Hepatocyte (in vitro differentiated cells): Measurements from ENCODE around the gene KIF18B. TPM values are rescaled to one million over a fixed set of nuclear protein-coding genes. Genes with fewer than 3 reads are reported as not detected.

ENCODE experiments used
- DNase-seq: peaks from one replicate; pipeline ENCODE4 v3.0.0-alpha.2; 2016; ENCODE audit warnings: low spot score
- H2AFZ ChIP-seq: fragments of 200-600 bp; sonication (generic); 2 replicates; pipeline ENCODE4 v1.6.0; 2016; ENCODE audit warnings: antibody characterized with exemption, mild to moderate bottlenecking
- H3K27ac ChIP-seq: fragments of 200-600 bp; sonication (generic); 2 replicates; pipeline ENCODE4 v1.5.1; 2016; ENCODE audit warnings: mild to moderate bottlenecking
- H3K27me3 ChIP-seq: fragments of 200-600 bp; sonication (generic); 2 replicates; pipeline ENCODE4 v1.6.1; 2016
- H3K36me3 ChIP-seq: fragments of 200-600 bp; sonication (generic); replicated peaks from 2 replicates; pipeline ENCODE4 v1.5.1; 2016; ENCODE audit warnings: low read depth; ENCODE audit not compliant: insufficient read depth
- H3K4me1 ChIP-seq: fragments of 200-600 bp; sonication (generic); 2 replicates; pipeline ENCODE4 v1.5.1; 2016; ENCODE audit warnings: mild to moderate bottlenecking, moderate library complexity; ENCODE audit not compliant: insufficient read depth
- H3K4me2 ChIP-seq: fragments of 200-600 bp; sonication (generic); 2 replicates; pipeline ENCODE4 v1.6.0; 2016
- H3K4me3 ChIP-seq: fragments of 200-600 bp; sonication (generic); 2 replicates; pipeline ENCODE4 v1.5.1; 2016; ENCODE audit warnings: mild to moderate bottlenecking
- H3K79me2 ChIP-seq: fragments of 200-600 bp; sonication (generic); 2 replicates; pipeline ENCODE4 v1.6.0; 2017; ENCODE audit warnings: mild to moderate bottlenecking
- H3K9me2 ChIP-seq: fragments of 200-600 bp; sonication (generic); replicated peaks from 2 replicates; pipeline ENCODE4 v1.6.0; 2017; ENCODE audit warnings: mild to moderate bottlenecking; ENCODE audit not compliant: insufficient read depth
- H3K9me3 ChIP-seq: fragments of 200-600 bp; sonication (generic); 2 replicates; pipeline ENCODE4 v1.5.1; 2016; ENCODE audit warnings: low read depth, mild to moderate bottlenecking
- H4K20me1 ChIP-seq: fragments of 200-600 bp; sonication (generic); 2 replicates; pipeline ENCODE4 v1.6.0; 2016; ENCODE audit warnings: mild to moderate bottlenecking; ENCODE audit not compliant: insufficient read depth, poor library complexity, severe bottlenecking
- CTCF ChIP-seq: fragments of 200-600 bp; sonication (generic); IDR thresholded peaks from 2 replicates; pipeline ENCODE4 v1.5.1; 2016; ENCODE audit warnings: antibody characterized with exemption, mild to moderate bottlenecking; ENCODE audit not compliant: poor library complexity
- EZH2 ChIP-seq: fragments of 200-600 bp; sonication (generic); IDR thresholded peaks from 2 replicates; pipeline ENCODE4 v1.6.1; 2016; ENCODE audit warnings: antibody characterized with exemption, mild to moderate bottlenecking, borderline replicate concordance
- EZH2phosphoT487 ChIP-seq: fragments of 200-600 bp; sonication (generic); IDR thresholded peaks from one replicate; pipeline ENCODE4 v1.6.1; 2018; ENCODE audit warnings: antibody characterized with exemption, mild to moderate bottlenecking, low read depth, moderate library complexity; ENCODE audit not compliant: unreplicated experiment, severe bottlenecking
- WGBS: methylation state at CpG from one replicate; pipeline ENCODE4 v1.1.6; 2016; ENCODE audit warnings: low lambda C conversion rate; ENCODE audit errors: missing lambda C conversion rate; 5-methylcytosine and 5-hydroxymethylcytosine counted together
- polyA plus RNA-seq: library from polyadenylated mRNA; unstranded; fragments of >200 nt; fragmentation: Nextera tagmentation; extraction: Ambion mirVana; gene quantifications from 2 replicates; pipeline ENCODE4 v1.2.1, GENCODE V29; 2016
- total RNA-seq: library from RNA; depleted of rRNA; stranded (reverse); fragments of >200 nt; gene quantifications from 2 replicates; pipeline ENCODE4 v1.2.3, GENCODE V29; 2014

Gene KIF18B
- total and polyA plus RNA-seq, 2 experiments from 2014 or later: 1.8 to 4.3 TPM

DNA sequence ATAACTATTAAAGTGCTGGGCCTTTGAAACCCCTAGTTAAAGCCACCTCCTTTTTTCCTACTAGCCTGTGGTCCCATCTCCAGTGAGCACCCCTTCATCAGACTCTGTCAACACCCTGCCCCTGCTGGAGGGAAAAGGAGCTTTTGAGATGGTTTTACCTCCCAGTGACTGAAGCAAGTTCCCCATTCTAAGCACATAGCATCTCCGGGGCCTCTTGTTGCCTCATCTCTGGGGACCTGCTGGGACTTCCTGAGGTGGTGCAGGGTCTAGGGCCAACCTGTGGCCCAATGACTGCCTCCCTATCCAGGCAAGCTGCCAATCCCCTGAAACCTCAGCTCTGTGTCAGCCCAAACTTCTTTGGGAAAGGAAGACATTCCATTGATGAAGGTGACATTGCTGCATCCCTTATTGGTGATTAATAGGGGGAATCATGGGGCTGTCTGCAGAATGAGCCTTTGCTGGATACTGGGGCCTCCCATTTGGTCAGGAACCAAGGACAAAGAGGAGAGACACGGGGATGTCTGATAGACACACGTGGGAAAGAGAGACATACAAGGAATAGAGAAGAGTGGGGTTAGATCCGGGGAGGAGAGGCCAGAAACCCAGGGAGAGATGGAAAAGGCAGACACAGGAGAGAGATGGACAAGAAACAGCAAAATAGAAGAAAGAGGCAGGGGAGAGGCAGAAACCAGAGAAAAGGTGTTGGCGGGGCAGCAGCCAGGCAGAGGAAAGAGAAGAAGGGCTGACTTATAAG lies 18.1 kb upstream of the KIF18B start:
- Histone ChIP-seq H3K79me2 (no peaks in the 10 kb centered on the region), H3K27ac (no peak overlapping the region), H3K9me3 (no peaks in the 10 kb centered on the region), H3K4me2 (no peak overlapping the region), H3K4me3 (no peak overlapping the region), H3K9me2 (no peaks in the 10 kb centered on the region), H3K27me3 (peaks cover 56% of the 10 kb centered on the region), H4K20me1 (no peaks in the 10 kb centered on the region), H3K4me1 (peaks cover 12% of the 10 kb centered on the region), H3K36me3 (no peaks in the 10 kb centered on the region), H2AFZ (no peak overlapping the region)
- DNase-seq: no peak
- 84% methylated on average over 5 of the region's 5 CpGs for WGBS
- TF ChIP-seq CTCF (no peak), EZH2 (no peak), EZH2phosphoT487 (no peak)

DNA sequence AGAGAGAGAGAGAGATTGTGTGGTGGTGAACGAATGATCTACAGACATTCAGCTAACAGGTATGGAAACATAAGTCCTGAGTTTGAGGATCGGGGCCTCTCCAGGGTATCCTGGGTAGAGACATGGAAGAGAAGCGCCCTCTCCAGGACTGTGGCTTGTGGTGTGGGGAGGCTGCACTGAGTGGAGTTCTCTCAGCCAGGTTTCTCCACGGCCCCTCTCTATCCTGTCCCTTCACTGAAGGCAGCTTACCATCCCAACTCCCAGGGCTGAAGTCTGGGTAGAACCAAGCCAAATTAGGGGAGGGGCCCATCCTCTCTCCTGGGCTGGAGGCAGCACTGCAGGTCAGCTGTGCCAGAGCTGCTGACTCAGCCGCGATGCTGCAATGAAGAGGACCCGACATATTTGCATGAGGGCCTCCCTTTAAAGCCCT lies 14.4 kb upstream of the KIF18B start:
- no peak overlapping the region for H3K27ac ChIP-seq
- no peak overlapping the region for H2AFZ ChIP-seq
- H3K79me2 ChIP-seq: no peaks in the 10 kb centered on the region
- TF ChIP-seq EZH2phosphoT487: no peak
- no peak for TF ChIP-seq EZH2
- TF ChIP-seq CTCF: no peak
- no peak overlapping the region for H3K4me3 ChIP-seq
- H3K9me2 ChIP-seq: no peaks in the 10 kb centered on the region
- no peaks in the 10 kb centered on the region for H3K36me3 ChIP-seq
- peaks cover 24% of the 10 kb centered on the region for H3K27me3 ChIP-seq
- H3K9me3 ChIP-seq: no peaks in the 10 kb centered on the region
- H3K4me1 ChIP-seq: peaks cover 4% of the 10 kb centered on the region
- no peak for DNase-seq
- no peak overlapping the region for H3K4me2 ChIP-seq
- H4K20me1 ChIP-seq: no peaks in the 10 kb centered on the region
- WGBS: 54% methylated on average over 7 of the region's 7 CpGs

- no peak for DNase-seq
- Histone ChIP-seq H3K36me3 (no peaks in the 10 kb centered on the region), H3K4me1 (peaks cover 4% of the 10 kb centered on the region), H2AFZ (no peak overlapping the region), H3K9me2 (no peaks in the 10 kb centered on the region), H4K20me1 (no peaks in the 10 kb centered on the region), H3K27me3 (peaks cover 13% of the 10 kb centered on the region), H3K79me2 (no peaks in the 10 kb centered on the region), H3K4me3 (no peak overlapping the region), H3K27ac (no peak overlapping the region), H3K4me2 (no peak overlapping the region), H3K9me3 (no peaks in the 10 kb centered on the region)
- TF ChIP-seq EZH2 (no peak), CTCF (no peak), EZH2phosphoT487 (no peak)
- 81% methylated on average over 2 of the region's 2 CpGs for WGBS
Measured at GRCh38 chr17:44960691-44961090, 13.1 kb upstream of the KIF18B start.
